Heart left ventricle (tissue), 16 donors: ENCODE measurements around the gene STPG3. TPM values are rescaled to one million over a fixed set of nuclear protein-coding genes. Genes with fewer than 3 reads are reported as not detected.

Source experiments
- ATAC-seq, 4 donors: fragments of 200-7000 bp; cut with Tn5 transposase; one replicate each; pipeline ENCODE4 v1.9.1; 2020 to 2022; ENCODE audit warnings: moderate library complexity in 4 of 4, mild to moderate bottlenecking in 3 of 4, moderate number of reproducible peaks in 1 of 4
- DNase-seq, 5 donors: peaks; one replicate each; pipeline ENCODE4 v3.0.0-alpha.2; 2020
- H3K27ac ChIP-seq, 12 donors: fragments of 200-600 bp; sonication (generic) in 4 of 12; one replicate each; pipeline versions ENCODE4 v1.5.0 to v1.8.0; 2016 to 2022; ENCODE audit warnings: mild to moderate bottlenecking in 2 of 12
- H3K27me3 ChIP-seq, 9 donors: fragments of 200-600 bp; sonication (generic) in 2 of 9; one replicate each; pipeline versions ENCODE4 v1.5.1 to v1.8.0; 2016 to 2022; ENCODE audit warnings: mild to moderate bottlenecking in 3 of 9
- H3K36me3 ChIP-seq, 9 donors: fragments of 200-600 bp; sonication (generic) in 2 of 9; one replicate each; pipeline versions ENCODE4 v1.5.0 to v1.8.0; 2018 to 2022; ENCODE audit warnings: mild to moderate bottlenecking in 2 of 9
- H3K4me1 ChIP-seq, 12 donors: fragments of 200-600 bp; sonication (generic) in 4 of 12; one replicate each; pipeline versions ENCODE4 v1.5.0 to v1.8.0; 2016 to 2022; ENCODE audit warnings: mild to moderate bottlenecking in 3 of 12
- H3K4me3 ChIP-seq, 12 donors: fragments of 200-600 bp; sonication (generic) in 4 of 12; one replicate each; pipeline versions ENCODE4 v1.5.0 to v1.8.0; 2017 to 2022; ENCODE audit warnings: mild to moderate bottlenecking in 9 of 12, moderate library complexity in 4 of 12
- H3K9me3 ChIP-seq, 12 donors: fragments of 200-600 bp; sonication (generic) in 4 of 12; one replicate each; pipeline versions ENCODE4 v1.5.0 to v1.8.0; 2016 to 2022; ENCODE audit warnings: mild to moderate bottlenecking in 1 of 12
- POLR2A ChIP-seq, 2 donors: fragments of 450-650 bp; IDR thresholded peaks; one replicate each; pipeline ENCODE4 v1.6.1; 2017; ENCODE audit warnings: antibody characterized with exemption in 2 of 2, mild to moderate bottlenecking in 2 of 2, moderate library complexity in 2 of 2
- WGBS, 4 donors: extraction: QIAGEN DNeasy Blood & Tissue Kit in 2 of 4; methylation state at CpG; one replicate each; pipeline versions ENCODE4 v1.1.5 to v1.1.7; 2013 to 2018; 5-methylcytosine and 5-hydroxymethylcytosine counted together
- intact Hi-C, 10 donors: fragments of 100-400 bp; cut with DNase I; formaldehyde crosslinking; loops; one replicate each; pipeline versions ENCODE4 v1.11.1 to v1.14.2; 2022
- polyA plus RNA-seq, 2 donors: library from polyadenylated mRNA; stranded (reverse); fragments of 200-250 nt; gene quantifications; one replicate each; pipeline ENCODE4 v1.2.3, GENCODE V29; 2013
- total RNA-seq, 9 donors: library from RNA; depleted of rRNA in 2 of 9; stranded (reverse); fragments of >200 nt in 2 of 9; fragmentation: NEBNext Ultra II Directional in 3 of 9; extraction: Animal tissue kit (Norgen Biotek cat#: 25700) in 3 of 9; gene quantifications; one replicate each; pipeline versions ENCODE4 v1.1.0 to v1.2.4, GENCODE V29; 2016 to 2023
- TF ChIP-seq, protein P1 (sequence below), 12 donors: fragments of 200-600 bp; sonication (generic) in 4 of 12; IDR thresholded peaks; one replicate each; pipeline versions ENCODE4 v1.5.0 to v1.8.0; 2018 to 2022; ENCODE audit warnings: antibody characterized with exemption in 12 of 12, mild to moderate bottlenecking in 5 of 12
- donor health status: ischemic (EF 13 %, LVEDD 7.1; RV severe dilation, severe dysfunction).
- donor health status: healthy with polysubstance abuse.
- donor health status: DM: no; HTN: yes; CAD: no.
- donor health status: DM: no; HTN: no; CAD: no.
- donor health status: ischemic (EF 25% LVEDD 6.9; RV normal size, moderate dysfunction).
- donor health status: ischemic (EF 25% LVEDD 5.7; RV mildly dilated, moderate dysfunction).
- donor health status: healthy.
- donor health status: DM: yes; HTN: yes; CAD: no.
- donor health status: ischemic (EF 35%, LVEDD 5.7; RV mildly dilated, moderate dysfunction).
- donor health status: nonischemic (EF 11% LVEDD 7.7; RV severe dilation, severe dysfunction).
- donor health status: DM: yes; HTN: yes; CAD: no.
- donor health status: PGD.
- donor health status: ischemic (EF 29% LVEDD 5.4; RV normal size, mild dysfunction).
- donor health status: nonischemic (EF 23%, LVEDD 6.1; RV moderate dilation, normal function).

The STPG3 gene
- total and polyA plus RNA-seq, 11 donors, result 0.23 to 0.61 (median 0.31) TPM; not detected in 8

DNA sequence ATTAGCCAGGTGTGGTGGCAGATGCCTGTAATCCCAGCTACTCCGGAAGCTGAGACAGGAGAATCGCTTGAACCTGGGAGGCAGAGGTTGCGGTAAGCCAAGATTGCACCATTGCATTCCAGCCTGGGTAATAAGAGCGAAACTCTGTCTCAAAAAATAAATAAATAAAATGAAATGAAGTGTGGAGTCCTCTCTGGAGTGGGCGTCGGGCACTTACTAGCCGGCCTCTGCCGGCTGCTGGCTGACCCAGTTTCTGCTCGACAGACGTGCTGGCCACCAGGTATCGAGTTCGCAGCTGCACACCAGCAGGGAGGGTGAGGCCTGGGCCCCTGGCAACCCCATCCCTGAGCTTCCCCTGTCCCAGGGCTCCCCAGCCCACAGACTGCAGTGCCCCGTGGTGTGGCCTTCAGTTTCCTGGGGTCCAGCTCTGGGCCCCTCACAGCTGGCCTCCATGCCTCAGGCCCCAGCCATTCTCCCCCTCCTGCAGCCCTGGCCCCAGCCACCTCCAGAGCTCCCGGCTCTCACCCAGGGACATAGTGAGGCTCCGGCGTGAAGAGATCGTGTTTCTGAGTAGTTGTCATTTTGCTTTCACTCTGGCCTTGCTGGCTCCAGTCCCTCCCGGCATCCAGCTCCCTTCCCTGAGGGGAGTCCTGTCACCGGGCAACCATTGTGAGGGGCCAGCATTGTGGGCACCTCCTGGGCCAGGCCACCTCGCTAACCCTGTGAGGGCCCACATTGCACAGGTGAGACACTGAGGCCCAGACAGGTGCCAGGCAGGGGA is 3.8 kb upstream of the STPG3 start:
- TF ChIP-seq POLR2A (IDR thresholded peaks at IDR 0.05), result no peak
- TF ChIP-seq, protein P1, sequence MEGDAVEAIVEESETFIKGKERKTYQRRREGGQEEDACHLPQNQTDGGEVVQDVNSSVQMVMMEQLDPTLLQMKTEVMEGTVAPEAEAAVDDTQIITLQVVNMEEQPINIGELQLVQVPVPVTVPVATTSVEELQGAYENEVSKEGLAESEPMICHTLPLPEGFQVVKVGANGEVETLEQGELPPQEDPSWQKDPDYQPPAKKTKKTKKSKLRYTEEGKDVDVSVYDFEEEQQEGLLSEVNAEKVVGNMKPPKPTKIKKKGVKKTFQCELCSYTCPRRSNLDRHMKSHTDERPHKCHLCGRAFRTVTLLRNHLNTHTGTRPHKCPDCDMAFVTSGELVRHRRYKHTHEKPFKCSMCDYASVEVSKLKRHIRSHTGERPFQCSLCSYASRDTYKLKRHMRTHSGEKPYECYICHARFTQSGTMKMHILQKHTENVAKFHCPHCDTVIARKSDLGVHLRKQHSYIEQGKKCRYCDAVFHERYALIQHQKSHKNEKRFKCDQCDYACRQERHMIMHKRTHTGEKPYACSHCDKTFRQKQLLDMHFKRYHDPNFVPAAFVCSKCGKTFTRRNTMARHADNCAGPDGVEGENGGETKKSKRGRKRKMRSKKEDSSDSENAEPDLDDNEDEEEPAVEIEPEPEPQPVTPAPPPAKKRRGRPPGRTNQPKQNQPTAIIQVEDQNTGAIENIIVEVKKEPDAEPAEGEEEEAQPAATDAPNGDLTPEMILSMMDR (IDR thresholded peaks at IDR 0.05), result no peak
- Histone ChIP-seq H3K4me3 (no peak overlapping the region), H3K36me3 (peaks cover 0 to 17% (median 15%) of the 10 kb centered on the region in 9 donors), H3K27ac (no peak overlapping the region), H3K9me3 (no peaks in the 10 kb centered on the region), H3K27me3 (no peaks in the 10 kb centered on the region), H3K4me1 (peaks cover 0 to 37% (median 27%) of the 10 kb centered on the region in 12 donors)
- DNase-seq (no peak), ATAC-seq (peak in 1 of 4 donors; percentile 2)
- intact Hi-C loops, result no loop called here
- WGBS, 4 donors, result 73 to 83% (median 81%) methylated on average over 19 to 20 of the region's 20 CpGs

DNA sequence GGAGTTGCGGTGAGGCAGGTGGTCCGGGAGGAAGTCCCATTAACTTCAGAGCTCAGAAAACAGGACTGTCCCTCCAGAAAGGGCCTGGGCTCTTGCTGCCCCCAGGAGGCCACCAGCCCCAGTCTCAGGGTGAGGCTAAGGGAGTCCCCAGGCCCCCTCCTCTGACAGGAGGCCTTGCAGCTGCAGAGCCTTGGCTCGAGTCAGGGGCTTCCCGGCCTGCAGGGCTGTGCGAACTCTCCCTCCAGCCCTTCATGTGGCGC is 3.2 kb upstream of the STPG3 start:
- Histone ChIP-seq H3K4me3 (no peak overlapping the region), H3K27ac (no peak overlapping the region), H3K9me3 (no peaks in the 10 kb centered on the region), H3K4me1 (peaks cover 0 to 32% (median 22%) of the 10 kb centered on the region in 12 donors), H3K36me3 (peaks cover 0 to 12% (median 10%) of the 10 kb centered on the region in 9 donors), H3K27me3 (no peaks in the 10 kb centered on the region)
- intact Hi-C loops, result no loop called here
- ATAC-seq, result no peak
- TF ChIP-seq POLR2A (IDR thresholded peaks at IDR 0.05), result no peak
- TF ChIP-seq, protein P1 (IDR thresholded peaks at IDR 0.05), result no peak
- no peak for DNase-seq
- 89 to 91% (median 90%) methylated on average over 4 to 6 of the region's 6 CpGs for WGBS, 4 donors

DNA sequence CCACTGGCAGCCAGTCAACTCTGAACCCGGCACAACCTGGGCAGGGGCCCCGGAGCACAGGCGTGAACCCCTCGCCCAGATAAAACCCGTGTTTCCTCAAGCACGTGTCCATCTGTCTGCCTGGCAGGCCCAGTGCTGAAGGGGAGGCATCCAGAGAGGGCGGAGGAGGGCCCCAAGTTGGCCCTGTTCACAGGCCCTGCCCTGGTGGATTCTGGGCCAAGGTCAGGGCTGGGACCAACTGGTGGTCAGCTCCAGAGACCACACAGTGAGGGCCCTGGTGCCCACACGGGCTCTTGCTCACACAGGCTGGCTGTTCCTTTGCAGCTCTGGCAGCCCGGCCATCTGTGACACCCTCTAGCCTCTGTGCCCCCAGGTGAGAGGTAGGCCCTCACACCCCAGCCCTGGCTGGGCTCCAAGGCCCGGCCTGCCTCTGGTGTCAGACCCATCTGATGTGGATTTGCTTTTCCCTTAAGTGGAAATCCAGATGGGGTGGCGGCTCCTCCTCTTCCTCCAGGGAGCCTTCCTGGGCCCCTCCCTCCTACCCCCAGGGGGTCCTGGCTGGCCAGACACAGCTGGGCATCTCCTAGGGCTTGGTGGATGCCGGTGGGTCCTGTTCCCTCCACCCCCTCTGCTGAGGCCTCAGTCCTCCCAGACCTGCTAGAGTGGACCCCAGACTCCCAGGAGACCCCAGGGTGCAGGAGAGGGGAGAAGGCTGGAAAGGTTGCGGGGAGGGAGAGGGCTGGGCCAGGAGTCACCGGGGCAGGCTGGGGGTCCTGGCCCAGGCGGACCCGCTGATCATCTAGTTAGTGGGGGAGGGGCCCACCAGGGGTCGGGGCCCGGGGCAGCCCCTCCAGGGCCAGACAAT is 525 bp upstream of the STPG3 start:
- intact Hi-C loops, result no loop called here
- Histone ChIP-seq H3K4me1 (peaks cover 0 to 31% (median 14%) of the 10 kb centered on the region in 12 donors), H3K27ac (peak overlapping the region in 9 of 12 donors; percentile 8 to 63 (median 46)), H3K27me3 (no peaks in the 10 kb centered on the region), H3K36me3 (no peaks in the 10 kb centered on the region), H3K9me3 (no peaks in the 10 kb centered on the region), H3K4me3 (no peak overlapping the region)
- DNase-seq, result no peak
- no peak for TF ChIP-seq POLR2A (IDR thresholded peaks at IDR 0.05)
- TF ChIP-seq, protein P1 (IDR thresholded peaks at IDR 0.05), result no peak
- 36 to 61% (median 52%) methylated on average over 9 to 17 of the region's 18 CpGs for WGBS, 4 donors
- ATAC-seq, result peak in 3 of 4 donors; percentile 2 to 46 (median 34)
